ENCODE measurements around the gene CCNI.

CCNI gene

DNA sequence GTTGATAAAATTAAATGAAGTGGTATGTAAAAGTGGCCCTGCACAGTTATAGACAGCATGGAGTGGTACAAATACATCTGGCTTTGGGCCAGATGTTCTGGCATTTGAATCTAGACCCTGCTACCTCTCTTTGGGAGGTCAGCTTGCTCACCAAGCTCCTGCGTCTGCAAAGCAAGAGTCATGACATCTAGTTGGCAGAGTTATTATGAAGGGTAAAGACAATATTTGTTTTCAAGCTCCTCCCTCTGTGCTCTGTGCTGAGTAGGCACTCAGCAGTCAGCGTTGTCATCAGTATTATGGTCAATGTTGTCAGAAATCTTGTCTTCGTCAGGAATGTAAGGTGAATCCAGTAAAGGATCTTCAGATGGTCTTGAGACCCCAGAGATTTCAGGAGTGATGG, 55.8 kb downstream of the CCNI start:
- Histone ChIP-seq H3K36me3 (ENCODE audit: insufficient read depth, low read length) (peaks cover 7% of the 10 kb centered on the region), H3K9ac (ENCODE audit: low read depth, low read length) (no peak overlapping the region), H3K4me1 (ENCODE audit: insufficient read depth, low read length) (peaks cover 34% of the 10 kb centered on the region), H3K9me3 (ENCODE audit: control insufficient read depth, insufficient read depth, low read length) (no peaks in the 10 kb centered on the region)

DNA sequence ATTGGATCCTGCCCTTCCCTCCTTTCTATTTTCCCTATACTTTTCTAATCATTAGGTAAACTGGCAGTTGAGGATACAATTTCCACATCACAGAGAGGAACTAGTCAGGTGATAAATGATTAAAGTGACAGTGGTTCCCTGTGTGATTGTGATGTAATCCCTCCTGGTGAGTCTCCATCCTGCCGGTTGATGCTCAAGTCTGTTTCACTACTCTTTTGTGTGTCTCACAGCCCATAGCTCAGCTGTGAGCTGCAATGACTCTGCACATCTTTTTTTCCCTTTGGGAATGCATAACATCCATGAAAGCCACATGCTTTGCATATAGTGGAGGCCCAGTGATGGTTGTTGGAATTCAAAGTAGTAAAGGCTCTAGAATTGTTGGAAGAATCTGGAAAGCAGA, 60.4 kb downstream of the CCNI start:
- Histone ChIP-seq H3K4me1 (ENCODE audit: insufficient read depth, low read length) (peaks cover 28% of the 10 kb centered on the region), H3K36me3 (ENCODE audit: insufficient read depth, low read length) (peaks cover 1% of the 10 kb centered on the region), H3K9me3 (ENCODE audit: control insufficient read depth, insufficient read depth, low read length) (no peaks in the 10 kb centered on the region), H3K9ac (ENCODE audit: low read depth, low read length) (no peak overlapping the region)

DNA sequence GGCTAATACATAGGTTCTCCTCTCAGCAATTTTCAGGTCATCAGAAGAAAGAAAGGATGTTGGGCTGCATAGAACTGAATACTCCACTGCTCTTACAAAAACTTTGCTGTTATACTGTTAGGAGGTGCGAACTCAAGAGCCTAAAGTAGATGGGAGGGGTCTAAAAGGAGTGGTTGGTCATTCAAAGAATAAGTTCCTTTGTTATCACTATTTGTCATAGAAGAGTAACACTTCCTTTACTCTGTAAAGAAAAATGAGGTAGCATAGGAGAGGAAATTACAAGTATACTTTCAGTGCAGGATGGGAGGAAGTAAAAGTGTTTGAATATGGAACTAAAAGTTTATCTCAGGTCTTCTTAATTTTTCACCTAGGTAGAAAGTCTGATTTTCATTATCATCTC, 61.5 kb downstream of the CCNI start:
- Histone ChIP-seq H3K4me1 (ENCODE audit: insufficient read depth, low read length) (peaks cover 28% of the 10 kb centered on the region), H3K9ac (ENCODE audit: low read depth, low read length) (no peak overlapping the region), H3K36me3 (ENCODE audit: insufficient read depth, low read length) (no peaks in the 10 kb centered on the region), H3K9me3 (ENCODE audit: control insufficient read depth, insufficient read depth, low read length) (no peaks in the 10 kb centered on the region)

DNA sequence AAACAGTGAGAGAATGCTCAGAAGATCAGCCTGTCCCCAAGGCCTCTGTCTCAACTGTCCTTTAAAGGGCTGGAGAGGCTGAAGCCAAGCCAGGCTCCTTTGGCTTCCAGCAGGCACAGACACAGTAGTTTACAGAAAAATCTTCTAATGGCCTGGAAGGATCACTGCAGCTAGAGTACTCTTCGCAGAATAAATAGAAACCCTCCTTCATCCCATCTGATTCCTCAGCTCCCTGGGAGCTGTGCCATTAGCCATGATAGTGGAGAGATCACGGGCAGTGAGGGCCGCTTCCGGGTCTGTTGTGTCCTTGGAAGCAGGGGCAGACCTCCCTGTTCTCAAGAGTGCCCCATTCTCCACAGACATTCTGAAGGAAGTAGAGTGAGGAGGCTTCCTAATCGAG, 63.1 kb downstream of the CCNI start:
- H3K9ac ChIP-seq (ENCODE audit: low read depth, low read length) = no peak overlapping the region
- H3K4me1 ChIP-seq (ENCODE audit: insufficient read depth, low read length) = peaks cover 37% of the 10 kb centered on the region
- no peaks in the 10 kb centered on the region for H3K9me3 ChIP-seq (ENCODE audit: control insufficient read depth, insufficient read depth, low read length)
- no peaks in the 10 kb centered on the region for H3K36me3 ChIP-seq (ENCODE audit: insufficient read depth, low read length)

DNA sequence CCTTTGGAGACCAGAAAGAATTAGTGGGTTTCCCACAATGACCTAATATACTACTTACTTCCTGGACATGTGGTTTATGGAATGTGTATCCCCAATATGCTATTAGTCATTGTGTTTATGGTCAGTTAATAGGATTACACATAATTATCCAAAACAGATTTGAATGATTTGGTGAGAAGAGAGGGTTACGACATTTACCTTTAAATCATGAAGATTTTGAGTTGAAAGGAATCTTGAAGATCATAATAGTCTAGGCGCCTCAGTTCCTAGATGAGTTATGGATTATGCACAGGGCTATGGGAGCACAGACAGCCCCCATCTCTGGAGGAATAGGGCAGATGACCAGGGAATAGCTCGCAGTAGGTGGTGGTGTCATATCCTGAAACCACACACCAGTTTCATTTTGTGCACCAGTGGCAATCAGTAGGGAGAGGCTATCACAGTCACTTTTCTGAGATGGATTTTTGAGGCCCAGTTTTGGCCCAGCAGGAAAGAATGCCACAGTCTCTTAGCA, 64.9 kb downstream of the CCNI start:
- no peaks in the 10 kb centered on the region for H3K36me3 ChIP-seq (ENCODE audit: insufficient read depth, low read length)
- no peaks in the 10 kb centered on the region for H3K9me3 ChIP-seq (ENCODE audit: control insufficient read depth, insufficient read depth, low read length)
- H3K4me1 ChIP-seq (ENCODE audit: insufficient read depth, low read length) = peaks cover 44% of the 10 kb centered on the region
- H3K9ac ChIP-seq (ENCODE audit: low read depth, low read length) = no peak overlapping the region

DNA sequence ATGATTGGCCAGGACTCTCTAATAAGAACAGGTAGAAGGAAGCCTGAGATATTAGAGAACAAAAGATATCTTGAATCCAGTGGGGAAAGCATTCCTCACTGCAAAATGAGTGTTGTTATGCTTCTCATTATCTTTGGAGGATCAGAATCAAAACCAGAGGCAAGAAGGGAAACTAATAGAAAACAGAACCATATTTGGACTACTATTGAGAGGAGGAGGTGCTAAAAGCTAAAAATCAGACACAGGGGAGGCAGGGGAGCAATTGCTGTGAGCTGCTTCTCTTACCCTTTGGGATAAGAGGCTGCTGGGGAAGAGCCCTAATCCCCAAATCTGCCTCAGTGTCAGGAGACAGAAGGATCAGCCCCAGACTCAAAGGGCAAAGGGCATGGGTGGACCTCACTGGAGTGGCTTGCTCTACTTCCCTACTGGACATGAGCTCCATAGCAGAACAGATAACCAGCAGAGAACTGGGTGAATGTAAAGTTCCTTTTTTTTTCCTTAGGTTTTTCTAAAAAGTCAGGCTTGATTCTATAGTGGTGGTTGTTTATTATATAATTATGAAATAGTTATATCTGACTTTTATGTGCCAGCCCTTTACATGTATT, 66.2 kb downstream of the CCNI start:
- Histone ChIP-seq H3K4me1 (ENCODE audit: insufficient read depth, low read length) (peaks cover 32% of the 10 kb centered on the region), H3K9me3 (ENCODE audit: control insufficient read depth, insufficient read depth, low read length) (no peaks in the 10 kb centered on the region), H3K9ac (ENCODE audit: low read depth, low read length) (no peak overlapping the region), H3K36me3 (ENCODE audit: insufficient read depth, low read length) (no peaks in the 10 kb centered on the region)

DNA sequence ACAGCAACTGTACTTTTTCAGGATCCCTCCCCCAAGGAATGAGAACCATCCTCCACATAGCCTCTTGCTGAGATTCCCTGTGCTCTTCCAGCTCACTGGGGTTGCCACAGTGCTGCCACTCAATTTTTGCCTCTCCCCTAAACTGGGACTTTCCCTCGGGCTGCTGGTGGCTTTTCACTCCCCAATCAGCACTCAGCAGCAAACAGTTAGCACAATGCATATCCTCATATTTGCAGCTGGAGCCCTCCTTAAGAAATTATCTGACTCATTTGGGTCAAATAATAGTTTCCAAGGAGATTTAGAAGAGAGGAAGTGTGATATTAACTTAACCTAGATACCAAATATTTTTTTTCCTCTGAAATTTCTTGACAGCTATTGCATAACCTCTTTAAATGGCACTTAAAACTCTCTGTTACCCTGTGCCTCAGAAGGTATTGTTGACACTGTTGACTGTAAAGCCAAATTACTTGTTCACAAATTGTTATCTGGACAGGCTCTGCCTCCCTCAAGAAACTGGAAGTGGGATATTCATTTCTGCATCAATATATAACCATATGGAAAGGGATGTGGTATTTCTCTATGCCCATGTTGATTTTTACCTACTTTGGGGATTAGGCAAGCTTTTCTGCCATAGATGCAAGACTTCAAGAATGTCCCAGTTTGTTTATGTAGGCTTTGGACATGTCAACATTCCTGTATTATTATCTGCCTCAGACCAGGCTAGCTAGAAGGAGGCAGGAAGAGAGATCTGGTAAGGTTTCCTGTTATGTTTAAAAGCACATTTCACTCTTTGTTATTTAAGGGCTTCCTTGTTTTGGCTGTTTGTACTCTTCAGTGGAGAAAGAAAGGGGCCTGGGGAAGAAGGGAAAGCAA, 68.2 kb downstream of the CCNI start:
- no peaks in the 10 kb centered on the region for H3K36me3 ChIP-seq (ENCODE audit: insufficient read depth, low read length)

DNA sequence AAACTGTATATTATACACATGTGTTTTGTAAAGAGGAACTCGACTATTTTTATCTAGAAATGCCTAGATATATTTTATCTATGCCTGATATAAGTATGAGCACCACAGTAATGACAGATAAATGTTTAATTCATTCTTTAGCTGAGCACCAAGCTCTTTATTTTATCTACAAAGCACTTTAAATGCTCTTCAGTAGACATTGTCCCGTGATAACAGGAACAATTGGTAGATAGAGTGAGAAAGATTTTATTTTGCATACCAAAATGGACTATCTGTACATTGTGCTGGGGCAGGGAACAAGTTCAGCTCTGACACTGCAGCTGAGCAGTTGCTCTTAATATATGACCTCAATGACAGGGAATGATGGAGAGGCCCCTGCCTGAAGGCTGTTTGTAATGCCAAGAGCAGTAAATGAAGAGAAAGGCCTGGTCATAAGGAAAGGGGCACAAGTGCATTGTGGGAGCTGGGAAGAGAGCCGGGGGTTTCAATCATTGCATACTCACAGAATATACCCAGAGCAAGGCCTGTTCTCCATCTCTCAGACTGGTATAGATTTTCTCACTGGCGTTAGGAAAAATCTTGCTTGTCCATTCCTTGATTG, 68.9 kb downstream of the CCNI start:
- no peak overlapping the region for H3K9ac ChIP-seq (ENCODE audit: low read depth, low read length)
- H3K4me1 ChIP-seq (ENCODE audit: insufficient read depth, low read length) = peaks cover 44% of the 10 kb centered on the region
- no peaks in the 10 kb centered on the region for H3K36me3 ChIP-seq (ENCODE audit: insufficient read depth, low read length)
- H3K9me3 ChIP-seq (ENCODE audit: control insufficient read depth, insufficient read depth, low read length) = no peaks in the 10 kb centered on the region

More for the DNA sequence above, 68.2 kb downstream of the CCNI start:
- Histone ChIP-seq H3K9me3 (ENCODE audit: control insufficient read depth, insufficient read depth, low read length) (no peaks in the 10 kb centered on the region), H3K9ac (ENCODE audit: low read depth, low read length) (no peak overlapping the region), H3K4me1 (ENCODE audit: insufficient read depth, low read length) (peaks cover 37% of the 10 kb centered on the region)

DNA sequence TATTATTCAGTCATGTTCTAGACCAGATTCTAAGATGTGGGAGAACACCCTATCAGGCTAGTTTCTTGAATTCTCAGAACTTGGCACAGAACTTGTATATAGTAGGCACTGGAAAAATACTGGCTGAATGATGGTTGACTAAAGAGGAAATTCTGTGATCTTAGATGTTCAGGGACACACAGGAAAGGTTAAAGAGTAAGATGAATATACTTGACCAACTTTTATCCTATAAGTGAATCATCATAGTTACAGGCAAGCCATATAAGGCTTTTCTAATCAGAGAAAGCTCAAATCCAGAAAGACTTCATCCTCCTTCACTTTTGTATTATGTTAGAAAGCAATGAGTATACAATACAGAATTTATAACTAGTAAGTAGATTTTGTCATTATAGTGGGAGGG, 72.4 kb downstream of the CCNI start:
- Histone ChIP-seq H3K9me3 (ENCODE audit: control insufficient read depth, insufficient read depth, low read length) (no peaks in the 10 kb centered on the region), H3K4me1 (ENCODE audit: insufficient read depth, low read length) (peaks cover 45% of the 10 kb centered on the region), H3K36me3 (ENCODE audit: insufficient read depth, low read length) (0 out of 2 replicates have a peak, but pooled peaks cover 2% of the 10 kb centered on the region), H3K9ac (ENCODE audit: low read depth, low read length) (no peak overlapping the region)

DNA sequence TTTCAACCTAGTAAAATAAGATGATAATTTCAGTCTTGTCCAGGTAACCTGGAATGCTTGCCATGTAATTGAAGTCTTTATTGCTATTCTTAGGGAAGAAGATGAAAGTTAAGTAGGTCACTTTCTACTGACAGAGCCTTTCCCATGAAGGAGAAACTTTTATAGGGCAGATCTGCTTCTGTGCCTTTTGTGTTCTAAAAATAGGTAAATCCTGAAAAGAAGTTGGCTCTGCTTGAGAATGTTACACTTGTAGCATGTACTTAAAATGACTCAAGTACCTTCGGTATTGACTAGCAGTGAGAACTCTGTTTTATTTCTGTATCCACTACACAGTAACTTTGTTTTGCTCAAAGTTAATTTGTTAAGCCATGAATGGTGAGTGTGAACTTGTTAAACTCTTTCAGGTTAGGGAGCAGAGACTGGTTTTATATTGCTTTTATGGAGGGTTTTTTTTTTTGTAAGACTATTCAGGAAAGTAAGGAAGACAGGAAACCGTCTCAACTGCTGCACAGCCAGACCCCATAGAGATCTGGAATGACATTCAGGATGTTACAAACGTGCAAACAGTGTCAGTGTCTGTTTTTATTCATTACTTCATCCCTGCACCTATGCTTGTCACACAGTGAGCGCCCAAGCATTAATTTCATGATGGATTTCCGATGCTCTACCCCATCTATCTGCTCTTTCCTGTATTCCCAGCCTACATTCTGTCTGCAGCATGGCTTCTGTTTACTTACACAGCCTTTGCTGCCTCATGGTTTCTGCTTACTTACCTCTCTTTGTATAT, 73.3 kb downstream of the CCNI start:
- Histone ChIP-seq H3K9ac (ENCODE audit: low read depth, low read length) (no peak overlapping the region), H3K36me3 (ENCODE audit: insufficient read depth, low read length) (0 out of 2 replicates have a peak, but pooled peaks cover 4% of the 10 kb centered on the region), H3K9me3 (ENCODE audit: control insufficient read depth, insufficient read depth, low read length) (no peaks in the 10 kb centered on the region), H3K4me1 (ENCODE audit: insufficient read depth, low read length) (peaks cover 39% of the 10 kb centered on the region)

DNA sequence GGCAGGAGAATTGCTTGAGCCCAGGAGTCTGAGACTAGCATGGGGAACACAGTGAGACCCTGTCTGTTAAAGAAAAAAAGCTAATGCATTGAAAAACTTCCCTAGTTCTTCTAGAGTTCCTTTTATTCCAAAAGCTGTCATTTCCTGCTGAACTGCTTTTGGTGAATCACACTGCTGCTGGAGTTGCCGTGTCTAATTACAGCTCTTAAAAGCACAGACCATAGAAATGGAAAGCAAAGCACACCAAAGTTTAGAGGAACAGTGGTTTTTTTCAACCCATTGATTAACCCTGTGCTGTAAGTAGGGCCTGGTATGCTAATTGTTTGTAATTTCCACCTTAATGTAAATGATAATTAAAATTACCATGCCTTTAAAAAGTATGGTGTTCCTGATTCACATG, 73.9 kb downstream of the CCNI start:
- Histone ChIP-seq H3K9me3 (ENCODE audit: control insufficient read depth, insufficient read depth, low read length) (no peaks in the 10 kb centered on the region), H3K36me3 (ENCODE audit: insufficient read depth, low read length) (0 out of 2 replicates have a peak, but pooled peaks cover 4% of the 10 kb centered on the region), H3K4me1 (ENCODE audit: insufficient read depth, low read length) (peaks cover 39% of the 10 kb centered on the region), H3K9ac (ENCODE audit: low read depth, low read length) (no peak overlapping the region)

DNA sequence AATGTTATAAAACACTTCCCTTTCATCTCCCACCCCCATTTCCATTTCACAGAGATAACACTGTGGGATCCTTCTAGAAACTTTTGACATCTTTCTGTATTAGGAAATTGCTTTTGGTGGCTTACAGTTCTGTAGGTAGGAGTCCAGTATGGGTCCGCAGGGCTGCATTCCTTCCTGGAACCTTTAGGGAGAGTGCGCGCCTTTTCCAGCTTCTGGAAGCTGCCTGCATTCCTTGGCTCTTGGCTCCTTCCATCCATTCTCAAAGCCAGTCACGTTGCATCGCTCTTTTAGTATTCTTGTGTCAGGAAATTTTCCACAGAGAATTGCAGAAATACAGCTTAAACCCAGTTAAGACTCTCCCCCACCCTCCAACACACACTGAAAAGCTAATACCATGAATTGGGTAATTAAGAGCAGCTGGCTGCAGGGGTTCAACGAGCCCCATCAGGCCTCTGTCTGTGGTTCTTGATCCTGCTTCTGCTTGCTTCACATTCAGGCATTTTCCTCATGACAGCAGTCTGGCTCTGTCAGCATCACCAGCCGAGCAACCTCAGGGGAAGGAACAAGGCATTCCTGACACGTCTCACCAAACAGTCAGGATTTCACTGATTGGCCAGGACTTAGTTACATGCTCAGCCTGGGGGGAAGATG, 77.4 kb downstream of the CCNI start:
- peaks cover 36% of the 10 kb centered on the region for H3K4me1 ChIP-seq (ENCODE audit: insufficient read depth, low read length)

DNA sequence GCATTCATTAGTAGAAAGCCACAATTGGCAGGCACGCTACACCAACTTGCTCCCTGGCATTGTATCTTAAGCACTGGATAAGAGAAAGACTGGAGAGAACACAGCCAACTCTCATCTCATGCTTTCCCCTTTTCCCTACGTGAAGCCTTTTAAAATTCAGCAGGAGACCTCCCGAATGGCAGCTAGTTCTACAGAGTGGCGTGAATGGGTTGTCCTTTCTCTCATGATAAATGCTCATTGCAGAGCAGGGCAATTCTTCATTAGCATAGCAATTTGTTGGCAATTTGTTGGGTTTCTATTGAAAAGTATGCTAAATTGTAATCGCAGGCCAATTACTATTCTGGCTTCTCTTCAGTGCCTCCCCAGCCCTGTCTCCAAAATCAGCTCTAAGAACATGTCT, 78.3 kb downstream of the CCNI start:
- no peak overlapping the region for H3K9ac ChIP-seq (ENCODE audit: low read depth, low read length)
- no peaks in the 10 kb centered on the region for H3K9me3 ChIP-seq (ENCODE audit: control insufficient read depth, insufficient read depth, low read length)
- 0 out of 2 replicates have a peak, but pooled peaks cover 4% of the 10 kb centered on the region for H3K36me3 ChIP-seq (ENCODE audit: insufficient read depth, low read length)
- peaks cover 27% of the 10 kb centered on the region for H3K4me1 ChIP-seq (ENCODE audit: insufficient read depth, low read length)

More for the DNA sequence above, 77.4 kb downstream of the CCNI start:
- Histone ChIP-seq H3K9ac (ENCODE audit: low read depth, low read length) (no peak overlapping the region), H3K36me3 (ENCODE audit: insufficient read depth, low read length) (0 out of 2 replicates have a peak, but pooled peaks cover 4% of the 10 kb centered on the region), H3K9me3 (ENCODE audit: control insufficient read depth, insufficient read depth, low read length) (no peaks in the 10 kb centered on the region)

Measured in ES-I3 (cell line).